Transverse colon (tissue), 4 donors: Measurements from ENCODE around the gene RAB4B. TPM values are rescaled to one million over a fixed set of nuclear protein-coding genes. Genes with fewer than 3 reads are reported as not detected.
A peak's percentile ranks its signal among the peaks of the same experiment; 100 is the strongest.
"Not testable (repeated sequence)": the region's sequence is repeated elsewhere in the genome, so short reads cannot be mapped to it uniquely, and the experiment has no call there.

Source experiments
- DNase-seq: peaks from one replicate; pipeline ENCODE4 v3.0.0-alpha.2; 2019
- H3K27ac ChIP-seq, 4 donors: fragments of 200-600 bp; sonication (generic); 2 replicates each; pipeline ENCODE4 v1.5.1; 2016 to 2018; ENCODE audit warnings: inconsistent platforms in 4 of 4
- H3K27me3 ChIP-seq: fragments of 200-600 bp; sonication (generic); 2 replicates; pipeline ENCODE4 v1.5.1; 2017; ENCODE audit warnings: inconsistent platforms
- H3K36me3 ChIP-seq, 4 donors: fragments of 200-600 bp; sonication (generic); 2 replicates each; pipeline ENCODE4 v1.5.1; 2017 to 2019; ENCODE audit warnings: inconsistent platforms in 4 of 4
- H3K4me1 ChIP-seq, 4 donors: fragments of 200-600 bp; sonication (generic); 2 replicates each; pipeline ENCODE4 v1.5.1; 2017 to 2020; ENCODE audit warnings: inconsistent platforms in 4 of 4
- H3K4me3 ChIP-seq, 4 donors: fragments of 200-600 bp; sonication (generic); 1 replicate in 1 of 4; 2 replicates in 3 of 4; pipeline versions ENCODE4 v1.5.1 to v1.6.1; 2017 to 2019; ENCODE audit warnings: inconsistent platforms in 4 of 4
- H3K9me3 ChIP-seq, 2 donors: fragments of 200-600 bp; sonication (generic); 2 replicates each; pipeline ENCODE4 v1.5.1; 2017 to 2019; ENCODE audit warnings: inconsistent platforms in 2 of 2
- CTCF ChIP-seq, 5 experiments: fragments of 200-600 bp in 3 of 5; fragments of 450-650 bp in 2 of 5; sonication (generic) in 3 of 5; IDR thresholded peaks; 1 replicate in 2 of 5; 2 replicates in 3 of 5; pipeline ENCODE4 v1.5.1; 2016 to 2017; ENCODE audit warnings: antibody characterized with exemption in 5 of 5, inconsistent platforms in 3 of 5, mild to moderate bottlenecking in 2 of 5, moderate library complexity in 1 of 5
- EP300 ChIP-seq: sonication (generic); formaldehyde crosslinking; IDR thresholded peaks from one replicate; pipeline ENCODE4 v1.6.1; 2017; ENCODE audit warnings: antibody characterized with exemption, low read depth
- POLR2A ChIP-seq: fragments of 450-650 bp; IDR thresholded peaks from one replicate; pipeline ENCODE4 v1.6.1; 2016; ENCODE audit warnings: antibody characterized with exemption, mild to moderate bottlenecking, moderate library complexity
- POLR2AphosphoS5 ChIP-seq, 3 donors: sonication (generic); formaldehyde crosslinking; IDR thresholded peaks; one replicate each; pipeline ENCODE4 v1.6.1; 2016; ENCODE audit warnings: antibody characterized with exemption in 3 of 3
- WGBS, 2 donors: methylation state at CpG; one replicate each; pipeline ENCODE4 v1.1.5; 2018; ENCODE audit warnings: low coverage in 1 of 2; 5-methylcytosine and 5-hydroxymethylcytosine counted together
- in situ Hi-C, 4 donors: fragments of 200-750 bp; cut with MboI; loops; one replicate each; pipeline versions ENCODE4 v1.15.0 to v1.15.1; 2017; ENCODE audit warnings: low sequenced_read_pairs in 3 of 4, low pct_ligation_motif_present in 1 of 4, low pct_unique_long_range_greater_than_20kb in 1 of 4
- intact Hi-C: fragments of 100-400 bp; cut with DNase I; formaldehyde crosslinking; loops from one replicate; pipeline ENCODE4 v1.15.1; 2023; ENCODE audit warnings: low total_unique reads
- total RNA-seq, 4 donors: library from RNA; depleted of rRNA; stranded (reverse); fragments of >200 nt; gene quantifications; one replicate each; pipeline ENCODE4 v1.1.0, GENCODE V29; 2016

Gene RAB4B
- total RNA-seq, 4 donors from 2014 or later, result 25.9 to 84.2 (median 68.1) TPM

GRCh38 chr19:40809358-40810086, 31.5 kb downstream of the RAB4B start:
- Histone ChIP-seq H3K4me1 (peaks cover 26 to 69% (median 46%) of the 10 kb centered on the region in 4 donors), H3K36me3 (no peaks in the 10 kb centered on the region), H3K27ac (peak overlapping the region; percentile 79 to 89 (median 84)), H3K27me3 (no peaks in the 10 kb centered on the region), H3K4me3 (peak overlapping the region in 1 of 4 donors; percentile 53), H3K9me3 (no peaks in the 10 kb centered on the region)
- WGBS, 2 donors, result 90% methylated on average over 39 of the region's 39 CpGs; no CpG with 5 or more reads in 1 of the 2 donors
- in situ Hi-C loops, result loop anchor here in 2 of 4 donors (10.0 to 25.0 kb wide), 2 partner anchors 97 to 145 kb away; partner anchors contain the start of genes COQ8B (in 1 of the 2) and ITPKC (in 1 of the 2)
- TF ChIP-seq POLR2AphosphoS5 (IDR thresholded peaks at IDR 0.05) (peak in 1 of 3 donors; percentile 2), EP300 (no peak)
- no peak for DNase-seq
- intact Hi-C loops, result loop anchor here (5.0 to 10.0 kb wide), 2 partner anchors 95 to 323 kb away; partner anchors contain the start of genes COQ8B and ITPKC

GRCh38 chr19:40810160-40810559, 32.1 kb downstream of the RAB4B start:
- intact Hi-C loops, result loop anchor here (5.0 kb wide), 1 partner anchor 322 kb away; no protein-coding TSS in a partner anchor
- Histone ChIP-seq H3K9me3 (no peaks in the 10 kb centered on the region), H3K27me3 (no peaks in the 10 kb centered on the region), H3K27ac (peak overlapping the region; percentile 79 to 89 (median 84)), H3K4me1 (peaks cover 20 to 63% (median 40%) of the 10 kb centered on the region in 4 donors), H3K36me3 (no peaks in the 10 kb centered on the region), H3K4me3 (peak overlapping the region in 2 of 4 donors; percentile 30 to 53)
- DNase-seq, result no peak
- in situ Hi-C loops, result loop anchor here in 2 of 4 donors (10.0 to 25.0 kb wide), 2 partner anchors 98 to 145 kb away; partner anchors contain the start of genes COQ8B (in 1 of the 2) and ITPKC (in 1 of the 2)
- TF ChIP-seq CTCF (IDR thresholded peaks at IDR 0.05) (no peak), POLR2A (no peak), POLR2AphosphoS5 (IDR thresholded peaks at IDR 0.05) (no peak), EP300 (no peak)
- WGBS, 2 donors, result 83% methylated on average over 14 of the region's 14 CpGs; no CpG with 5 or more reads in 1 of the 2 donors

- H3K4me3 ChIP-seq, result peak overlapping the region; percentile 25 to 53 (median 29)
- WGBS, 2 donors, result 3 to 25% methylated on average over 5 to 50 of the region's 65 CpGs
- in situ Hi-C loops, result loop anchor here in 2 of 4 donors (10.0 to 25.0 kb wide), 2 partner anchors 99 to 146 kb away; partner anchors contain the start of genes COQ8B (in 1 of the 2) and ITPKC (in 1 of the 2)
These were observed 32.8 kb downstream of the RAB4B start for GRCh38 chr19:40810649-40811408.

More at GRCh38 chr19:40810649-40811408, 32.8 kb downstream of the RAB4B start:
- TF ChIP-seq POLR2A (peak; percentile 17), POLR2AphosphoS5 (IDR thresholded peaks at IDR 0.05) (peak in 2 of 3 donors; percentile 10 to 27), CTCF (IDR thresholded peaks at IDR 0.05) (peak in 2 of 5 experiments; percentile 38 to 39)
- not testable (repeated sequence) for H3K36me3 ChIP-seq, H3K9me3 ChIP-seq, H3K27me3 ChIP-seq
- H3K27ac ChIP-seq, result peak overlapping the region; percentile 79 to 89 (median 84)
- intact Hi-C loops, result loop anchor here (5.0 kb wide), 1 partner anchor 321 kb away; no protein-coding TSS in a partner anchor
- H3K4me1 ChIP-seq, result peaks cover 13 to 56% (median 33%) of the 10 kb centered on the region in 4 donors
- peak; percentile 82 for DNase-seq
